Epithelial cell of esophagus (primary cell): ENCODE data around the gene IL17RC.
A peak's percentile ranks its signal among the peaks of the same experiment; 100 is the strongest.

Experiments used
- DNase-seq: peaks from one replicate; pipeline ENCODE4 v3.0.0; 2010; ENCODE audit warnings: low read depth
- H3K4me3 ChIP-seq: 2 replicates; pipeline ENCODE4 v1.5.1; 2011; ENCODE audit warnings: mild to moderate bottlenecking, low read length, control low read depth
- CTCF ChIP-seq: IDR thresholded peaks from 2 replicates; pipeline ENCODE4 v1.5.1; 2011; ENCODE audit warnings: low read depth, mild to moderate bottlenecking, low read length, control low read depth, inconsistent platforms; ENCODE audit not compliant: insufficient read depth; ENCODE audit errors: missing control alignments

IL17RC gene

GRCh38 chr3:9912294-9912935, 4.5 kb upstream of the IL17RC start:
- DNase-seq, result peak; percentile 71
- TF ChIP-seq CTCF, result no peak
- H3K4me3 ChIP-seq, result no peak overlapping the region

GRCh38 chr3:9913601-9914000, 3.3 kb upstream of the IL17RC start:
- peak; percentile 58 for DNase-seq
- TF ChIP-seq CTCF, result no peak
- no peak overlapping the region for H3K4me3 ChIP-seq

GRCh38 chr3:9914011-9914410, 2.9 kb upstream of the IL17RC start:
- H3K4me3 ChIP-seq, result no peak overlapping the region
- TF ChIP-seq CTCF, result no peak
- DNase-seq, result no peak

GRCh38 chr3:9914559-9915253, 2.2 kb upstream of the IL17RC start:
- no peak for DNase-seq
- peak; percentile 5 for TF ChIP-seq CTCF
- no peak overlapping the region for H3K4me3 ChIP-seq

- peak; percentile 3 for TF ChIP-seq CTCF
- no peak for DNase-seq
Measured at GRCh38 chr3:9915254-9916141, 1.4 kb upstream of the IL17RC start.

GRCh38 chr3:9916346-9916733, 558 bp upstream of the IL17RC start:
- peak; percentile 64 for DNase-seq
- TF ChIP-seq CTCF, result no peak
- H3K4me3 ChIP-seq, result no peak overlapping the region

More at GRCh38 chr3:9915254-9916141, 1.4 kb upstream of the IL17RC start:
- H3K4me3 ChIP-seq, result peak overlapping the region; percentile 13
